OCI-LY3 (cell line): ENCODE data around the gene POLN.

Experiments
- H2AFZ ChIP-seq: fragments of 200-600, 300-600 bp; shearing (Covaris generic); 2 replicates; pipeline ENCODE4 v1.6.0; 2014; ENCODE audit warnings: antibody characterized with exemption, low read depth, low read length
- H3K27ac ChIP-seq: fragments of 200-600, 300-600 bp; sonication (generic); 2 replicates; pipeline ENCODE4 v1.5.1; 2014; ENCODE audit warnings: mild to moderate bottlenecking, low read length, moderate library complexity, mixed read lengths
- H3K27me3 ChIP-seq: fragments of 200-600, 300-600 bp; sonication (generic); 2 replicates; pipeline ENCODE4 v1.6.1; 2014; ENCODE audit warnings: low read depth, low read length, mixed read lengths
- H3K36me3 ChIP-seq: fragments of 200-600, 300-600 bp; sonication (generic); replicated peaks from 2 replicates; pipeline ENCODE3; 2014; ENCODE audit warnings: low read depth, low read length, mixed read lengths
- H3K4me1 ChIP-seq: fragments of 300-600, 200-600 bp; sonication (generic); 2 replicates; pipeline ENCODE4 v1.6.1; 2014; ENCODE audit warnings: low read length, mixed read lengths
- H3K4me2 ChIP-seq: fragments of 200-600, 300-600 bp; sonication (generic); 2 replicates; pipeline ENCODE4 v1.6.1; 2014; ENCODE audit warnings: low read length, mixed read lengths
- H3K4me3 ChIP-seq: fragments of 300-600, 200-600 bp; sonication (generic); 2 replicates; pipeline ENCODE4 v1.5.1; 2014; ENCODE audit warnings: antibody characterized with exemption, mild to moderate bottlenecking, low read length, moderate library complexity
- H3K79me2 ChIP-seq: fragments of 300-600, 200-600 bp; shearing (Covaris generic); 2 replicates; pipeline ENCODE4 v1.6.1; 2014; ENCODE audit warnings: mild to moderate bottlenecking, low read length, mixed read lengths
- H3K9ac ChIP-seq: fragments of 300-600, 200-600 bp; shearing (Covaris generic); 2 replicates; pipeline ENCODE4 v1.6.0; 2014; ENCODE audit warnings: mild to moderate bottlenecking, low read length, moderate library complexity
- H3K9me3 ChIP-seq: fragments of 200-600, 300-600 bp; shearing (Covaris generic); 2 replicates; pipeline ENCODE4 v1.6.1; 2014; ENCODE audit warnings: low read length, mixed read lengths; ENCODE audit not compliant: insufficient read depth
- H4K20me1 ChIP-seq: fragments of 200-600, 300-600 bp; sonication (generic); 2 replicates; pipeline ENCODE4 v1.6.1; 2016; ENCODE audit warnings: low read length, mixed read lengths; ENCODE audit not compliant: insufficient read depth
- EZH2phosphoT487 ChIP-seq: fragments of 200-600 bp; shearing (Covaris generic); IDR thresholded peaks from 2 replicates; pipeline ENCODE4 v1.6.1; 2018; ENCODE audit warnings: antibody characterized with exemption, mixed run types, low read depth
- TF ChIP-seq, protein P1 (sequence below): fragments of 200-600, 300-600 bp; sonication (generic); IDR thresholded peaks from 2 replicates; pipeline ENCODE4 v1.5.1; 2014; ENCODE audit warnings: antibody characterized with exemption, low read length, low read depth

Gene POLN

GRCh38 chr4:2081540-2081939, 160.4 kb downstream of the POLN start:
- Histone ChIP-seq H2AFZ (no peak overlapping the region), H3K4me3 (no peak overlapping the region), H3K9me3 (no peaks in the 10 kb centered on the region), H4K20me1 (no peaks in the 10 kb centered on the region), H3K36me3 (no peaks in the 10 kb centered on the region), H3K4me1 (no peaks in the 10 kb centered on the region), H3K9ac (no peak overlapping the region), H3K4me2 (no peak overlapping the region), H3K27me3 (no peaks in the 10 kb centered on the region), H3K27ac (no peak overlapping the region), H3K79me2 (no peaks in the 10 kb centered on the region)
- TF ChIP-seq EZH2phosphoT487: no peak
- TF ChIP-seq, protein P1, sequence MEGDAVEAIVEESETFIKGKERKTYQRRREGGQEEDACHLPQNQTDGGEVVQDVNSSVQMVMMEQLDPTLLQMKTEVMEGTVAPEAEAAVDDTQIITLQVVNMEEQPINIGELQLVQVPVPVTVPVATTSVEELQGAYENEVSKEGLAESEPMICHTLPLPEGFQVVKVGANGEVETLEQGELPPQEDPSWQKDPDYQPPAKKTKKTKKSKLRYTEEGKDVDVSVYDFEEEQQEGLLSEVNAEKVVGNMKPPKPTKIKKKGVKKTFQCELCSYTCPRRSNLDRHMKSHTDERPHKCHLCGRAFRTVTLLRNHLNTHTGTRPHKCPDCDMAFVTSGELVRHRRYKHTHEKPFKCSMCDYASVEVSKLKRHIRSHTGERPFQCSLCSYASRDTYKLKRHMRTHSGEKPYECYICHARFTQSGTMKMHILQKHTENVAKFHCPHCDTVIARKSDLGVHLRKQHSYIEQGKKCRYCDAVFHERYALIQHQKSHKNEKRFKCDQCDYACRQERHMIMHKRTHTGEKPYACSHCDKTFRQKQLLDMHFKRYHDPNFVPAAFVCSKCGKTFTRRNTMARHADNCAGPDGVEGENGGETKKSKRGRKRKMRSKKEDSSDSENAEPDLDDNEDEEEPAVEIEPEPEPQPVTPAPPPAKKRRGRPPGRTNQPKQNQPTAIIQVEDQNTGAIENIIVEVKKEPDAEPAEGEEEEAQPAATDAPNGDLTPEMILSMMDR: no peak

DNA sequence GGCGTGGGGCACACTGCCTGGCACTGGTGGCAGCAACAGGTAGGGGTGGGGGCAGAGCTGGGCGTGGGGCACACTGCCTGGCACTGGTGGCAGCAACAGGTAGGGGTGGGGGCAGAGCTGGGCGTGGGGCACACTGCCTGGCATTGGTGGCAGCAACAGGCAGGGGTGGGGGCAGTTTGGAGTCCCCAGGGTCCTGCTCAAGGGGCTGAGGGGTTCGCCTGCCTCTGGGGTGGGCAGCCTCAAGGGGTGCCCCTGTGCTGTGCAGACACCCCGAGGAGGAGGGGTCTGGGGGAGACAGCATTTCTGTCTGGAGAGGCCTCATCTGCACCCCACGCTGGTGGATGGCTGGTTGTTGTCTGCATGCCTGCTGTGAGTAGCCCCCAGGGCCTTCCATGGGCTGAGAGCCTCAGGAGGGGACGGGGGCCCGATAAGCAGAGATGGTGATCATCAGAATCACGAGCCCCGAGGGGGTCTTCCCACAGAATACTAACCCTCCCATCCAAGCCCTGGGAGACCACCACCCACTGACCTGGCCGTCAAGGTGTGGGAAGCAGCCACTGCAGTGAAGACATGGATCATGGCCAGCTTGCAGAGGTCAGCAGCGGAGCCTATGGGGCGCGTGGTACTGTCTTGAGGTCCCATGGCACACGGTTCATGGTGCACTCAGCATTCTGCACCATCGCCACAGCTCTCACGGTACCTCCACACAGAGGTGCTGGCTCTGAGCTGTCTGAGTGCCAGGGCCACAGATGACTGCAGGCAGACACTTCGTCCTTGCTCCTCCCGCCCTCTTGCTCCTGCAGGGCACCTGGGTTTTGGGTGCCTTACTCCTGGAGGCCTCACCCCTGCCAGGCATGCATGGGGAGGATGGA, 161.3 kb downstream of the POLN start:
- Histone ChIP-seq H3K4me2 (no peak overlapping the region), H3K4me1 (no peaks in the 10 kb centered on the region), H3K27me3 (no peaks in the 10 kb centered on the region), H3K9ac (no peak overlapping the region), H3K27ac (no peak overlapping the region), H3K36me3 (no peaks in the 10 kb centered on the region), H3K9me3 (no peaks in the 10 kb centered on the region), H3K4me3 (no peak overlapping the region), H3K79me2 (no peaks in the 10 kb centered on the region), H4K20me1 (no peaks in the 10 kb centered on the region), H2AFZ (no peak overlapping the region)
- TF ChIP-seq, protein P1: no peak
- TF ChIP-seq EZH2phosphoT487: no peak

DNA sequence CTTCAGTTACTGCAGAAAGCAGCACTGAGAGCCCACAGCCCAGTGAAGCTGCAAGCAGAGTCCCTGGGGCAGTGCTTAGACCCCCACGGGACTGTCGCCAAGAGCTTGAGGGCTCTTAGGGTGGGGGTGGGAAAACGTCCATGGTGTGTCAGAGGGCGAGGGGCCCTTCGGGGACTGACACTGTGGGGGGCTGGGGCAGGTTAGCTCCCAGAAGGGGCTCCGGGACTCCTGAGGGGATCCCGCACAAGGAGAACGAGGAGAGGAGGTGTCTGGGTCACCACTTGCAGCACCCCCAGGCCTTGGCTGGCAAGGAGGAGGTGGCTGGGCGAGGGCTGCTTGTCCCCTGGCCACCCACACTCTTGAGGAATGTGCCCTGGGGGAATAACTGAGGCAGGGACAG, 162.0 kb downstream of the POLN start:
- H3K4me3 ChIP-seq: no peak overlapping the region
- TF ChIP-seq, protein P1: no peak
- TF ChIP-seq EZH2phosphoT487: no peak
- no peak overlapping the region for H3K27ac ChIP-seq
- no peaks in the 10 kb centered on the region for H3K4me1 ChIP-seq
- H3K4me2 ChIP-seq: no peak overlapping the region
- no peak overlapping the region for H2AFZ ChIP-seq
- no peaks in the 10 kb centered on the region for H3K79me2 ChIP-seq
- H3K27me3 ChIP-seq: no peaks in the 10 kb centered on the region
- no peak overlapping the region for H3K9ac ChIP-seq
- no peaks in the 10 kb centered on the region for H3K9me3 ChIP-seq
- no peaks in the 10 kb centered on the region for H4K20me1 ChIP-seq
- H3K36me3 ChIP-seq: no peaks in the 10 kb centered on the region

- H3K9ac ChIP-seq: no peak overlapping the region
- no peaks in the 10 kb centered on the region for H3K79me2 ChIP-seq
- TF ChIP-seq EZH2phosphoT487: no peak
- TF ChIP-seq, protein P1: no peak
- no peaks in the 10 kb centered on the region for H3K27me3 ChIP-seq
- H4K20me1 ChIP-seq: no peaks in the 10 kb centered on the region
- no peaks in the 10 kb centered on the region for H3K36me3 ChIP-seq
- H3K4me1 ChIP-seq: no peaks in the 10 kb centered on the region
- no peak overlapping the region for H2AFZ ChIP-seq
- H3K27ac ChIP-seq: no peak overlapping the region
- H3K9me3 ChIP-seq: no peaks in the 10 kb centered on the region
- no peak overlapping the region for H3K4me3 ChIP-seq
- H3K4me2 ChIP-seq: no peak overlapping the region
These were observed 162.9 kb downstream of the POLN start for GRCh38 chr4:2079006-2079405.
